Sigmoid colon (tissue), 3 donors: ENCODE results near the gene ROR1.

Experiments
- CTCF ChIP-seq, 4 experiments: fragments of 450-650 bp in 3 of 4; fragments of 200-600 bp in 1 of 4; IDR thresholded peaks; one replicate each; pipeline ENCODE4 v1.5.1; 2016 to 2019; ENCODE audit warnings: antibody characterized with exemption in 4 of 4, mild to moderate bottlenecking in 3 of 4, moderate library complexity in 2 of 4
- POLR2A ChIP-seq, 2 donors: fragments of 450-650 bp; IDR thresholded peaks; one replicate each; pipeline ENCODE4 v1.6.1; 2016; ENCODE audit warnings: antibody characterized with exemption in 2 of 2, mild to moderate bottlenecking in 2 of 2, moderate library complexity in 2 of 2

- TF ChIP-seq CTCF (IDR thresholded peaks at IDR 0.05), result no peak
- no peak for TF ChIP-seq POLR2A (IDR thresholded peaks at IDR 0.05)
Measured at GRCh38 chr1:63799820-63800219, 26.0 kb downstream of the ROR1 start.
